Upper lobe of left lung (tissue), 4 donors: ENCODE results near the gene ACOXL.

ENCODE experiments used
- CTCF ChIP-seq, 6 experiments: fragments of 450-650 bp in 4 of 6; fragments of 200-600 bp in 2 of 6; sonication (generic) in 2 of 6; IDR thresholded peaks; one replicate each; pipeline ENCODE4 v1.5.1; 2016 to 2019; ENCODE audit warnings: antibody characterized with exemption in 6 of 6
- POLR2A ChIP-seq, 4 donors: fragments of 450-650 bp; IDR thresholded peaks; one replicate each; pipeline ENCODE4 v1.5.1; 2016 to 2017; ENCODE audit warnings: antibody characterized with exemption in 4 of 4, mild to moderate bottlenecking in 2 of 4
- POLR2AphosphoS5 ChIP-seq, 2 donors: sonication (generic); formaldehyde crosslinking; IDR thresholded peaks; one replicate each; pipeline ENCODE4 v1.5.1; 2017; ENCODE audit warnings: antibody characterized with exemption in 2 of 2

- TF ChIP-seq CTCF (IDR thresholded peaks at IDR 0.05) (no peak), POLR2AphosphoS5 (IDR thresholded peaks at IDR 0.05) (no peak), POLR2A (IDR thresholded peaks at IDR 0.05) (no peak)
Measured at GRCh38 chr2:110837446-110838409, 105.4 kb downstream of the ACOXL start.
